Measurements from ENCODE around the gene PRM1. TPM values are rescaled to one million over a fixed set of nuclear protein-coding genes. Genes with fewer than 3 reads are reported as not detected.

Gene PRM1
- total and polyA plus RNA-seq, 2 of the 13 experiments (the other 11 are each of a cell fraction or from before 2014, with no cell fraction given) = not detected

DNA sequence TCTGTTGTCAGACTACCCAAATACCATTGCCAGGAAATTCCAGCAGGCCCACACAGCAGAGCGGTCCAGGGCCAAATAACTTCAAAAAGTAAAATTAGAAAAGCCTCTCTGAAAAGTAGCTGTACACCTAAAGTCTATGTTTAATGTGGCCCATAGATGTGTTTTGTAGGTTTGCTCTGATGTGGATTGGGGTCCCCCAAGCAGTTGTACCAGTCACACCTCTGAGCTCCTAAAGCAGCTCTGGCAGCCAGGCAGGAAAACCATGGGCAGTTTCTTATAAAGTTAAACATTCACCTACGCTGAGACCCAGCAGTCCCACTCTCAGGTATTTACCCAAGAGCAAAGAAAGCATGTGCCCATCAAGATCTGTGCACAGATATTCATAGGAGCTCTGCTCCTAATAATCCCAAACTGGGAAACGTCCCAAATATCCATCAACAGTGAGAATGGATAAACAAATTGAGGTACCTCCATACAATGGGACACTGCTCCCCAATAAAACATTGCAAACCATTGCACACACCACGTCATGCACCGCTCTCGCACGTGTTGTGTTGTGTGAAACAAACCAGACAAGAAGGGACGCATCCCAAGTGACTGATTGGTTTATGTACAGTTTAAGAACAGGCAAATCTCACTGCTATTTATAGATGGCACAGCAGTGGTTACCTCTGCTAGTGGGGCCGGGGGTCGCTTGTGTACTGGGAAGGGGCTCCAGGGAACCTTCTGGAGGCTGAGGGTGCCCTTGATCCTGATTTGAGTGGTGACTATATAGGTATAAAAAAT lies 15.8 kb upstream of the PRM1 start (continued):
- TF ChIP-seq DMTF1 (CRISPR knock-in tag; IDR thresholded peaks at IDR 0.05) (0 out of 2 replicates have a peak, but pooled peaks have one; percentile 15), MAFK (conservative IDR thresholded peaks at IDR 0.05 in 1 of 2, IDR thresholded peaks at IDR 0.05 in 1 of 2; ENCODE audit: low read length in 2 of 2) (no peak), MEIS1 (CRISPR knock-in tag; IDR thresholded peaks at IDR 0.05; ENCODE audit: borderline replicate concordance) (peak; percentile 85; the same call in 1 of the 2 replicates), CBFB (CRISPR knock-in tag; IDR thresholded peaks at IDR 0.05) (no peak), RFX1 (IDR thresholded peaks at IDR 0.05) (no peak), ZHX2 (IDR thresholded peaks at IDR 0.05; ENCODE audit: low read depth) (no peak), ZHX2 (CRISPR knock-in tag; IDR thresholded peaks at IDR 0.05; ENCODE audit: borderline replicate concordance) (no peak), TFDP1 (CRISPR knock-in tag; IDR thresholded peaks at IDR 0.05; ENCODE audit: borderline replicate concordance) (peak; percentile 48; the same call in 1 of the 2 replicates), XBP1 (CRISPR knock-in tag; IDR thresholded peaks at IDR 0.05) (0 out of 2 replicates have a peak, but pooled peaks have one; percentile 36), IKZF1 (IDR thresholded peaks at IDR 0.05) (no peak)
- TF ChIP-seq, protein P1, sequence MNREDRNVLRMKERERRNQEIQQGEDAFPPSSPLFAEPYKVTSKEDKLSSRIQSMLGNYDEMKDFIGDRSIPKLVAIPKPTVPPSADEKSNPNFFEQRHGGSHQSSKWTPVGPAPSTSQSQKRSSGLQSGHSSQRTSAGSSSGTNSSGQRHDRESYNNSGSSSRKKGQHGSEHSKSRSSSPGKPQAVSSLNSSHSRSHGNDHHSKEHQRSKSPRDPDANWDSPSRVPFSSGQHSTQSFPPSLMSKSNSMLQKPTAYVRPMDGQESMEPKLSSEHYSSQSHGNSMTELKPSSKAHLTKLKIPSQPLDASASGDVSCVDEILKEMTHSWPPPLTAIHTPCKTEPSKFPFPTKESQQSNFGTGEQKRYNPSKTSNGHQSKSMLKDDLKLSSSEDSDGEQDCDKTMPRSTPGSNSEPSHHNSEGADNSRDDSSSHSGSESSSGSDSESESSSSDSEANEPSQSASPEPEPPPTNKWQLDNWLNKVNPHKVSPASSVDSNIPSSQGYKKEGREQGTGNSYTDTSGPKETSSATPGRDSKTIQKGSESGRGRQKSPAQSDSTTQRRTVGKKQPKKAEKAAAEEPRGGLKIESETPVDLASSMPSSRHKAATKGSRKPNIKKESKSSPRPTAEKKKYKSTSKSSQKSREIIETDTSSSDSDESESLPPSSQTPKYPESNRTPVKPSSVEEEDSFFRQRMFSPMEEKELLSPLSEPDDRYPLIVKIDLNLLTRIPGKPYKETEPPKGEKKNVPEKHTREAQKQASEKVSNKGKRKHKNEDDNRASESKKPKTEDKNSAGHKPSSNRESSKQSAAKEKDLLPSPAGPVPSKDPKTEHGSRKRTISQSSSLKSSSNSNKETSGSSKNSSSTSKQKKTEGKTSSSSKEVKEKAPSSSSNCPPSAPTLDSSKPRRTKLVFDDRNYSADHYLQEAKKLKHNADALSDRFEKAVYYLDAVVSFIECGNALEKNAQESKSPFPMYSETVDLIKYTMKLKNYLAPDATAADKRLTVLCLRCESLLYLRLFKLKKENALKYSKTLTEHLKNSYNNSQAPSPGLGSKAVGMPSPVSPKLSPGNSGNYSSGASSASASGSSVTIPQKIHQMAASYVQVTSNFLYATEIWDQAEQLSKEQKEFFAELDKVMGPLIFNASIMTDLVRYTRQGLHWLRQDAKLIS (CRISPR knock-in tag; IDR thresholded peaks at IDR 0.05) = no peak
- TF ChIP-seq, protein P2, sequence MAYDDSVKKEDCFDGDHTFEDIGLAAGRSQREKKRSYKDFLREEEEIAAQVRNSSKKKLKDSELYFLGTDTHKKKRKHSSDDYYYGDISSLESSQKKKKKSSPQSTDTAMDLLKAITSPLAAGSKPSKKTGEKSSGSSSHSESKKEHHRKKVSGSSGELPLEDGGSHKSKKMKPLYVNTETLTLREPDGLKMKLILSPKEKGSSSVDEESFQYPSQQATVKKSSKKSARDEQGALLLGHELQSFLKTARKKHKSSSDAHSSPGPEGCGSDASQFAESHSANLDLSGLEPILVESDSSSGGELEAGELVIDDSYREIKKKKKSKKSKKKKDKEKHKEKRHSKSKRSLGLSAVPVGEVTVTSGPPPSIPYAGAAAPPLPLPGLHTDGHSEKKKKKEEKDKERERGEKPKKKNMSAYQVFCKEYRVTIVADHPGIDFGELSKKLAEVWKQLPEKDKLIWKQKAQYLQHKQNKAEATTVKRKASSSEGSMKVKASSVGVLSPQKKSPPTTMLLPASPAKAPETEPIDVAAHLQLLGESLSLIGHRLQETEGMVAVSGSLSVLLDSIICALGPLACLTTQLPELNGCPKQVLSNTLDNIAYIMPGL (CRISPR knock-in tag; IDR thresholded peaks at IDR 0.05; ENCODE audit: borderline replicate concordance in 1 of 2, low read depth in 1 of 2) = peak in 1 of 2 experiments; percentile 80; a peak in 2 of 4 replicates
